ENCODE results near the gene PDGFB.

The PDGFB gene

GRCh38 chr22:39240831-39241793, 3.7 kb downstream of the PDGFB start:
- DNase-seq (ENCODE audit: low spot score), result peak; percentile 48

DNA sequence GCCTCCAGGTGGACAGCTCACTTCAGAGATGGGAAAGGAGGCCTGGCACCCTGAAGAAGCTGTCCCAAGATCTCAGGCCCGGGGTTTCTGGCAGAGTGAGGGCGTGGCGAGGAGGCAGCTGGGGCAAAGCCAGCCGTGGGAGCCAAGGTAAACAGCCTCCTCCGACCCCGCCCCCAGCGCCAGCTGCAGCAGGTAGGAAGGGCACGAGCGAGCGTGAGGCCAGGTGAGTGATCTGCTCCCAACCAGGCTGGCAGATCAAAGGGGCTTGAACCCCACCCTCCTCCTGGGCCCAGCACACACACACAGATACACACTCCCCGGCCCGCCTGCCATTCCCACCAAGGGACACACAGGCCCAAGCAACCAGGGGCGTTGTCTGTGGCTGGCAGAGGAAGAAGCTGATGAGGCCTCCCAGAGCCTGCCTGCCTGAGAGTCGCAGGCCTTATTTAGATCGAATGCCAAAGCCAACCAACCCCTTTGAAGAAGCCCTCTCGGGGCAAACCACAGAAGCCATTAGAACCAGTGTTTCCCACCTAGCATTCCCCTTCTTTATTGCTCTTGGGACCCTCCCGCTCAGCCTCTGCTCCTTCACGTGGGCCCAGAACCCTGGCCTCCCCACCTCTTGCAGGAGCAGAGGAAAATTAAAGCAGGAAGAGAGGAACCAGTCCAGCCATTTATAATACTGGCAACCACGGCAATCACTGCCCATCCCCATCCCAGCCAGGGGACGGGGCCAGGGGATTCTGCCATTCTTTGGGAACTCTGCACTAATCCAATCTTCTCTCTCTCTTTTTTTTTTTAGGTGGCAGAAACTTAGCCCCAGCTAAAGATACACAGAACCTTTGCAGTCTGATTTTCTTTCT, 5.0 kb downstream of the PDGFB start:
- DNase-seq (ENCODE audit: low spot score), result no peak

GRCh38 chr22:39238966-39239505, 5.7 kb downstream of the PDGFB start:
- DNase-seq (ENCODE audit: low spot score), result no peak

DNA sequence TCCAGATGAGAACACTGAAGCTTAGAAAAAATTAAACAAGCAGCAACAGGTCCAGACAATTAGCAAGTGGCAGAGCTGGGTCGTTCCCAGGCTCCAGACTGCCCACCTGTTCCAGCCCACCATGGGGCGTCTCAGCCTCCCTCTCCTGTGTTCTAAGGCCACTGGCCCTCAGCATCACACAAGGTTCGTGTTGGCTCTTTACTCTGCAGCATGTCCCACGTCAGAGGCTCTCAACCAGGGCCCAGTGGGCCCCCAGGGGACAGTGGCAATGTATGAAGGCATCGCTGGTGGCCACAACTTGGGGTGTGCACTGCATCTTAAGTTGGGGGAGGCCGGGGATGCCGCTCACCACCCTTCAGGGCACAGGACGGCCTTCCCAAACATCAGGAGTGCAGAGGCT, 6.2 kb downstream of the PDGFB start:
- no peak for DNase-seq (ENCODE audit: low spot score)

GRCh38 chr22:39238101-39238466, 6.7 kb downstream of the PDGFB start:
- DNase-seq (ENCODE audit: low spot score), result no peak

- no peak for DNase-seq (ENCODE audit: low spot score)
These were observed 7.3 kb downstream of the PDGFB start for GRCh38 chr22:39237318-39238100.

GRCh38 chr22:39236321-39237317, 8.2 kb downstream of the PDGFB start:
- peak; percentile 78 for DNase-seq (ENCODE audit: low spot score)

- no peak for DNase-seq (ENCODE audit: low spot score)
These were observed 9.7 kb downstream of the PDGFB start for GRCh38 chr22:39234867-39235687.

DNA sequence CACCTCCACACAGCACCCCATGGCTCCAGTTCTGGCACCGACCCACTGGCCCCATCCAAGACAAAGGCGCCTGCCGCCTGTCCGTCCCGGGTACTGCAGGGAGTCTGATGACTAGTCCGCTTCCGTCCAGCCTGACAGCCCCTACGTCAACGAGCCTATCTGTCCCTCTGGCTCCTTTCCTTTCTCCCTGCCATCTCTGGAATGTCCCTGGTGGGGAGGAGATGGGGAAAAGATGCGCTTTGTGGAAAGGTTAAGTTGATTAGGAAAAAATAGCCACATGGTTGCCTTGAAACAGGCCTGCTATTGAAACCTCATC, 10.4 kb downstream of the PDGFB start:
- DNase-seq (ENCODE audit: low spot score), result peak; percentile 98

DNA sequence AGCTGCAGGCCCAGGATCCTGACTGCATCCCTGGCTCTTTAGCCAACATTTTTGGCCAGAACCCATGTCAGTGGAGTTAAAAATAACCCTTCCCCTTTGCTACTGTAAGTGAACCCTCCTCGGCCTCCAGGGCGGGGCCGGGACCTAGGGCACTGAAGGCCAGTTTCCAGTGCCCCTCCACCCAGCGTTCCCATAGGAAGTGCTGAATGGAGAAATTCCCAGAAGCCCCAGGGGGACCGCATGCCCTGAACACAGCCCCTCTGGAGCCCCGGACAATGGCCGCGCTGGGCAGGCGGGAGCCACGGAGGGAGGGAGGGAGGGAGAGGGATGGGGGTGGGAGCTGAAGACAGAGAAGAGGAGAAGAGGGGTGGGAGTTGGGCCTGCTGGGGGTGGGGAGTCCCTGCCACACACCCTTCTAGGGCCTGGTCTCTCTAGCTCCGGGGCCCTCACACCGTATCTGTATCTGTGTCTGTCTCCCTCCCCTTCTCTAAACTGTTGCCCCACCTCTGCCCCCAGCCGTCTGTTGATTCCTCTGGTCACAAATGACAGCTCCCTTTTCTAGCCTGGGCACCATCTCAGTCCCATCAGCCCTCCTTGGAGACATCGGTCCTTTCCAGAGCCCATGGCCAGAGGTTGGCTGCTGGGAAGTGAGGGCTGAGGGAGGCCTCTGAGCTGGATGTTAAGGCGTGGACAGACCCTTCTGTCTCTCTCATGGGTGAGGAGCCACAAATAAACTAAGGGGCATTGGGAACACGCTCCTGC, 10.9 kb downstream of the PDGFB start:
- no peak for DNase-seq (ENCODE audit: low spot score)

DNA sequence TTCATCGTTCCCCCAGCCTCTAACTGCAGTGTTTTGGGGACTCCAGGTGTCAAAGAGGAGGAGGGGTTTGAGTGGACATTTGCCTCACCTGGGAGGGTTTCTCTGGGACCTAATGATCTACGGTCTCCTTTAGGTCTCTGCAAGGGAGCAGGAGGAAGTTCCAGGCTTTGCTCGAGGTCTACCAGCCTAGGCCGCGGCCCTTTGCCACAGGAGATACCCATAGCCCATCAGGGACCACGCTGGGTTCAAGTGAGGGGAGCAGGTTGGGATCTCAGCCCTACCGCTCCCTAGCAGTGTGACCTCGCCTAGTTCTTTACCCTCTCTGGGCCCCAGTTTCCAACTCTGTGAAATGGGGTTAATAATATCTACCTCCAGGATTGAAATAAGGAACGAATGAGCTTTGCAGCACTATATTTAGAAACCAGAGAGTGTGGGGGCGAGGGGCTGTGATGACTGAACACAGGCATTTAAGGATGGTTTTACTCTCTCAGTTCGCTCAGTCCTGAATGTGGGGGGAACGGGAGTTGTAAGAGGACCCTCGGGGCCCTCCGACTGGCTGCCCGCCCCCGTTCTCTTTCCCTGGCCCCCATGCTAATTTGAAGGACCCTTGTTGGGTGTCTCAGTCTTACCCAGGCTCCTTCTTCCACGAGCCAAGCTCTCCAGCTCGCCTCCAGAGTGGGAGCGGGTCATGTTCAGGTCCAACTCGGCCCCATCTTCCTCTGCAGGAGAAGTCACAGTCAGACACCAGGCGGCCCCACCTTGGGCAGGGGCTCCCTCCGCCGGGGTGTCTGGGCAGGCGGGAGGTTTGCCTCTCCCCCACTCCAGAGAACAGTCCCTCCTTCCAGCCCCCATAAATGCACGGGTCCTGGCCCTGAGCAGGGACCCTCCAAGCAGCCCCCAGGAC, 11.7 kb downstream of the PDGFB start:
- DNase-seq (ENCODE audit: low spot score), result no peak

DNA sequence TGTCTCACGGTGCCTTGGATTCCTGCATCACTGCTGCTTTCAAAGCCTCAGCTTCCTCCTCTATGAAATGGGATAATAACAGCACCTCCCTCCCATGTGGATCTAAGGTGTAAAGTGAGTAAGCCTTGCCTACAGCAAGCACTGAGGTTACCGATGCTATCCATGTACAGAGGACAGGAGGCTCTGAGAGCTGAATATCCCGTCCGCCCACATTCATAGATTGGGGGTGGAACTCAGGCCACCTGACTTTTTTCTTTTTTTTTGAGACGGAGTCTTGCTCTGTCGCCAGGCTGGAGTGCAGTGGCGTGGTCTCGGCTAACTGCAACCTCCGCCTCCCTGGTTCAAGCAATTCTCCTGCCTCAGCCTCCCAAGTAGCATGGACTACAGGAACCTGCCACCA, 12.5 kb downstream of the PDGFB start:
- no peak for DNase-seq (ENCODE audit: low spot score)

DNA sequence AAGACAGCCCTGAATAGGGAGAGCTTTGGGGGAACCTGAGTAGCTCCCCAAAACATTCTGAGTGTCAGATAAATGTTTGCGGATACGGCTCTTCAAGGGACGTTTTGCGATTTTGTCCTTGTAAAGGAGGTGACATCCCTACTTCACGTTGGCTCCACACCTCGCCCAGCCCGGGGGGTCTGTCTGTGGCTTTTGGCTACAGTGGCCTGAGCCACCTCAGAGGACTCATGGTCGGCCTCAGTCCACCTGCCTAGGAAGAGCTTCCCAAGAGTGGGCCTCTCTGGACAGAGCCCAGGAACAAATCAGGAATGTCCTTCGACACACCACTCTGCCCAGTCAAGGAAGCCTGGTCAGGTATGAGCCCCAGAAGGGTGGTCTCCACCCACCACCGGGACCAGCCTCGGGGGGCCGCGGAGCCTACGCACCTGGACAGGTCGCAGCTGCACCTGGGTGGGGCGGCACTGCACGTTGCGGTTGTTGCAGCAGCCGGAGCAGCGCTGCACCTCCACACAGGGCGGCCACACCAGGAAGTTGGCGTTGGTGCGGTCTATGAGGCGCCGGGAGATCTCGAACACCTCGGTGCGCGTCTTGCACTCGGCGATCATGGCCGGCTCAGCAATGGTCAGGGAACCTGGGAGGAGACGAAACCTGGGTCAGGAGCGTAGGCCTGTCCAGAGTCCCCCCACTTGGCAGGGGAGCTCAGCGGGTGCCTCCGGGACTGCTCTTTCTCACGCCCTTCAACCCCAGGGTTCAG, 13.4 kb downstream of the PDGFB start:
- no peak for DNase-seq (ENCODE audit: low spot score)

DNA sequence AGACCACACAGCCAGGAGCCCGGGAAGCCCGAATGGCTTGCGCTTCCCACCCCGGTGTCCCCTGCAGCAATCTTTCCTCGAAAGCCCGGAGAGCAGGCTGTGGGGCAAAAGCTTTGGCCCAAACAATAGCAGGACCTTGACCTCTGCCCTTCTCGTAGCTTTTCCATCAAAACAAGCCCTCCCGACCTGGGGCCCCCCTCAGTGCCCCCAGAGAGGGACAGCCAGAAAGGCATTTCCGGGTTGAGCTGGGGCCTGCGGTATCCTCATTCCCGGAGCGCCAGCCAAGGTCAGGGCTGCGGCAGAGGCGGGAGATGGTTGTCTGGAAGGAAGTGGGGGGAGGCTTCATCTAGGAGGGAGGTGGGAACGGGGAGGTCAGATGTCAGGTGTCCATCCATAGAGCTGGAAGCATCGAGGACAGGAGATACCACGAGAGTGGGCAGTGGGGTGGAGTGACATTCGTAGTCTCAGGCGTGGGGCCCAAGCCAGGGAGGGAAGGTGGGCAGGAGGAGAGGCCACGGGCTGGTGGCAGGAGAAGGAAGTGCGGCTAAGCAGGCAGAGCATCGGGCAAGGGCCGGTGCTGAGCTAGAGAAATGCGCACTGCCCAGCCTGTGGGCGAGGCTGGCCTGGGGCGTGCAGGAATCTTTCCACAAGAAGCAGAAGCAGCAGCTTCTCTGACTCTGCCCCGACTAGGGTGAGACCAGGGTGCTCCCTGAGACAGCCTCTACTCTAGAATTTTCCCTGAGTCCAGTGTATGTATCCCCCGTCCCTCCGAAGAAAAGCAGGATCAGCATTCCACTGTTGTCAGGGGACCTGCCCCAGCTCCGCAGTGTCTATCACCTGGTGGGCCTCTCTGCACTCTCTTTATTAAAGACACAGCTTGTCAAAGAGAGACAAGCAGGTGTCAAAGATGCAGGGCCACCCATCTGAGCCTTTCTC, 14.3 kb downstream of the PDGFB start:
- no peak for DNase-seq (ENCODE audit: low spot score)

GRCh38 chr22:39229688-39230260, 15.0 kb downstream of the PDGFB start:
- no peak for DNase-seq (ENCODE audit: low spot score)

DNA sequence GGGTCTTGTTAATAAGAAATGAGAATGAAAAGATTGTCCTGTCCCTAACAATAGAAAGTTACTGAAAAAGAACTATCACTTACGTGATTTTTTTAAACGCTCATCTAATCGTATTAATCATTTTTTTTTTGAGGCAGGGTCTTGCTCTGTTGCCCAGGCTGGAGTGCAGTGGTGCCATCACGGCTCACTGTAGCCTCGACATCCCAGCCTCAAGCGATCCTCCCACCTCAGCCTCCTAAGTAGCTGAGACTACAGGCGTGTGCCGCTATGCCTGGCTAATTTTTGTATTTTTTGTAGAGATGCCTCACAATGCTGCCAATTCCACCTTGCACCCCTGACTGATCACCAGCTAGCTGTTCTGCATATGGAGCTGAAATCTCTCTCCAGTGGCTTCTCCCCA, 15.7 kb downstream of the PDGFB start:
- no peak for DNase-seq (ENCODE audit: low spot score)

All from hepatic stellate cell (primary cell).